Measurements from ENCODE around the gene GTPBP1.

The GTPBP1 gene

GRCh38 chr22:38734421-38735100 lies 28.8 kb downstream of the GTPBP1 start:
- no peak overlapping the region for H4K5ac ChIP-seq (ENCODE audit: low read length)
- H3K4me2 ChIP-seq (ENCODE audit: low read length): no peak overlapping the region
- no peak overlapping the region for H2BK15ac ChIP-seq (replicated peaks; ENCODE audit: low read depth)
- no peak overlapping the region for H3K9ac ChIP-seq (ENCODE audit: low read length)
- WGBS (ENCODE audit: extremely low coverage, insufficient coverage, low lambda C conversion rate): no CpG with 5 or more reads among the region's 13 CpGs
- H3K23ac ChIP-seq (ENCODE audit: low read length): no peak overlapping the region
- no peak overlapping the region for H3K56ac ChIP-seq (ENCODE audit: low read length)
- H3K79me1 ChIP-seq (ENCODE audit: low read length): no peaks in the 10 kb centered on the region
- no peaks in the 10 kb centered on the region for H3K27me3 ChIP-seq (ENCODE audit: insufficient read depth, low read length, poor library complexity)
- no peak for DNase-seq
- no peak overlapping the region for H3K27ac ChIP-seq (ENCODE audit: low read depth, low read length)
- H3K4me3 ChIP-seq (ENCODE audit: low read length): no peak overlapping the region
- H3K79me2 ChIP-seq (ENCODE audit: control insufficient read depth, insufficient read depth, low read length): no peaks in the 10 kb centered on the region
- no peak overlapping the region for H2BK120ac ChIP-seq (ENCODE audit: low read depth, low read length)
- no peaks in the 10 kb centered on the region for H3K4me1 ChIP-seq (ENCODE audit: control insufficient read depth, low read depth, low read length)
- H4K8ac ChIP-seq (ENCODE audit: low read depth, low read length): no peak overlapping the region
- H3K4ac ChIP-seq (ENCODE audit: low read depth, low read length): no peak overlapping the region
- no peak overlapping the region for H2BK5ac ChIP-seq (ENCODE audit: low read length)
- H3K18ac ChIP-seq (ENCODE audit: low read length): no peak overlapping the region
- no peak overlapping the region for H2AK5ac ChIP-seq (ENCODE audit: low read length)
- H3K36me3 ChIP-seq (ENCODE audit: control insufficient read depth, insufficient read depth, low read length): peaks cover 18% of the 10 kb centered on the region

- Histone ChIP-seq H3K36me3 (ENCODE audit: control insufficient read depth, insufficient read depth, low read length) (peaks cover 18% of the 10 kb centered on the region), H3K4me2 (ENCODE audit: low read length) (no peak overlapping the region), H3K56ac (ENCODE audit: low read length) (no peak overlapping the region), H2BK5ac (ENCODE audit: low read length) (no peak overlapping the region), H3K23ac (ENCODE audit: low read length) (no peak overlapping the region), H4K5ac (ENCODE audit: low read length) (no peak overlapping the region), H3K4me1 (ENCODE audit: control insufficient read depth, low read depth, low read length) (no peaks in the 10 kb centered on the region), H2AK5ac (ENCODE audit: low read length) (no peak overlapping the region), H2BK120ac (ENCODE audit: low read depth, low read length) (no peak overlapping the region), H3K27me3 (ENCODE audit: insufficient read depth, low read length, poor library complexity) (no peaks in the 10 kb centered on the region), H3K9ac (ENCODE audit: low read length) (no peak overlapping the region), H3K4ac (ENCODE audit: low read depth, low read length) (no peak overlapping the region), H3K79me1 (ENCODE audit: low read length) (no peaks in the 10 kb centered on the region), H3K4me3 (ENCODE audit: low read length) (no peak overlapping the region), H4K8ac (ENCODE audit: low read depth, low read length) (no peak overlapping the region), H3K79me2 (ENCODE audit: control insufficient read depth, insufficient read depth, low read length) (no peaks in the 10 kb centered on the region), H2BK15ac (replicated peaks; ENCODE audit: low read depth) (no peak overlapping the region), H3K27ac (ENCODE audit: low read depth, low read length) (no peak overlapping the region), H3K18ac (ENCODE audit: low read length) (no peak overlapping the region)
- WGBS (ENCODE audit: extremely low coverage, insufficient coverage, low lambda C conversion rate): no CpG with 5 or more reads among the region's 7 CpGs
- DNase-seq: no peak
Measured at GRCh38 chr22:38735126-38735464, 29.4 kb downstream of the GTPBP1 start.

- no peak overlapping the region for H3K23ac ChIP-seq (ENCODE audit: low read length)
- no peak overlapping the region for H3K9ac ChIP-seq (ENCODE audit: low read length)
- H2AK5ac ChIP-seq (ENCODE audit: low read length): no peak overlapping the region
- no peak for DNase-seq
- no peaks in the 10 kb centered on the region for H3K79me1 ChIP-seq (ENCODE audit: low read length)
- H2BK15ac ChIP-seq (replicated peaks; ENCODE audit: low read depth): no peak overlapping the region
- H3K18ac ChIP-seq (ENCODE audit: low read length): no peak overlapping the region
- no peak overlapping the region for H2BK120ac ChIP-seq (ENCODE audit: low read depth, low read length)
- no peak overlapping the region for H3K27ac ChIP-seq (ENCODE audit: low read depth, low read length)
- no peaks in the 10 kb centered on the region for H3K4me1 ChIP-seq (ENCODE audit: control insufficient read depth, low read depth, low read length)
- H3K27me3 ChIP-seq (ENCODE audit: insufficient read depth, low read length, poor library complexity): no peaks in the 10 kb centered on the region
- no peak overlapping the region for H2BK5ac ChIP-seq (ENCODE audit: low read length)
- H3K4ac ChIP-seq (ENCODE audit: low read depth, low read length): no peak overlapping the region
- no CpG with 5 or more reads among the region's 15 CpGs for WGBS (ENCODE audit: extremely low coverage, insufficient coverage, low lambda C conversion rate)
- H3K79me2 ChIP-seq (ENCODE audit: control insufficient read depth, insufficient read depth, low read length): no peaks in the 10 kb centered on the region
- H3K56ac ChIP-seq (ENCODE audit: low read length): no peak overlapping the region
- no peak overlapping the region for H3K4me2 ChIP-seq (ENCODE audit: low read length)
- H3K4me3 ChIP-seq (ENCODE audit: low read length): no peak overlapping the region
- no peak overlapping the region for H4K8ac ChIP-seq (ENCODE audit: low read depth, low read length)
- peaks cover 16% of the 10 kb centered on the region for H3K36me3 ChIP-seq (ENCODE audit: control insufficient read depth, insufficient read depth, low read length)
- no peak overlapping the region for H4K5ac ChIP-seq (ENCODE audit: low read length)
Measured at GRCh38 chr22:38735465-38736256, 29.9 kb downstream of the GTPBP1 start.

GRCh38 chr22:38736257-38736570 lies 30.5 kb downstream of the GTPBP1 start:
- H3K4ac ChIP-seq (ENCODE audit: low read depth, low read length): no peak overlapping the region
- H3K27me3 ChIP-seq (ENCODE audit: insufficient read depth, low read length, poor library complexity): no peaks in the 10 kb centered on the region
- H3K23ac ChIP-seq (ENCODE audit: low read length): no peak overlapping the region
- no peak overlapping the region for H3K18ac ChIP-seq (ENCODE audit: low read length)
- H2BK120ac ChIP-seq (ENCODE audit: low read depth, low read length): no peak overlapping the region
- no peaks in the 10 kb centered on the region for H3K79me1 ChIP-seq (ENCODE audit: low read length)
- H4K8ac ChIP-seq (ENCODE audit: low read depth, low read length): no peak overlapping the region
- H3K4me3 ChIP-seq (ENCODE audit: low read length): no peak overlapping the region
- no peaks in the 10 kb centered on the region for H3K79me2 ChIP-seq (ENCODE audit: control insufficient read depth, insufficient read depth, low read length)
- DNase-seq: no peak
- H4K5ac ChIP-seq (ENCODE audit: low read length): no peak overlapping the region
- H3K56ac ChIP-seq (ENCODE audit: low read length): no peak overlapping the region
- H3K4me2 ChIP-seq (ENCODE audit: low read length): no peak overlapping the region
- H2BK15ac ChIP-seq (replicated peaks; ENCODE audit: low read depth): no peak overlapping the region
- no peak overlapping the region for H3K27ac ChIP-seq (ENCODE audit: low read depth, low read length)
- H3K9ac ChIP-seq (ENCODE audit: low read length): no peak overlapping the region
- no peaks in the 10 kb centered on the region for H3K4me1 ChIP-seq (ENCODE audit: control insufficient read depth, low read depth, low read length)
- peaks cover 16% of the 10 kb centered on the region for H3K36me3 ChIP-seq (ENCODE audit: control insufficient read depth, insufficient read depth, low read length)
- H2BK5ac ChIP-seq (ENCODE audit: low read length): no peak overlapping the region
- WGBS (ENCODE audit: extremely low coverage, insufficient coverage, low lambda C conversion rate): no CpG with 5 or more reads among the region's 7 CpGs
- no peak overlapping the region for H2AK5ac ChIP-seq (ENCODE audit: low read length)

- H3K4me3 ChIP-seq (ENCODE audit: low read length): no peak overlapping the region
- H2AK5ac ChIP-seq (ENCODE audit: low read length): no peak overlapping the region
- H3K27me3 ChIP-seq (ENCODE audit: insufficient read depth, low read length, poor library complexity): no peaks in the 10 kb centered on the region
- H2BK15ac ChIP-seq (replicated peaks; ENCODE audit: low read depth): no peak overlapping the region
- no peaks in the 10 kb centered on the region for H3K79me1 ChIP-seq (ENCODE audit: low read length)
- H3K79me2 ChIP-seq (ENCODE audit: control insufficient read depth, insufficient read depth, low read length): no peaks in the 10 kb centered on the region
- DNase-seq: no peak
- no peak overlapping the region for H4K8ac ChIP-seq (ENCODE audit: low read depth, low read length)
- no peak overlapping the region for H3K4ac ChIP-seq (ENCODE audit: low read depth, low read length)
- H4K5ac ChIP-seq (ENCODE audit: low read length): no peak overlapping the region
- H3K56ac ChIP-seq (ENCODE audit: low read length): no peak overlapping the region
- no peak overlapping the region for H3K23ac ChIP-seq (ENCODE audit: low read length)
- no peak overlapping the region for H3K4me2 ChIP-seq (ENCODE audit: low read length)
- H3K18ac ChIP-seq (ENCODE audit: low read length): no peak overlapping the region
- peaks cover 14% of the 10 kb centered on the region for H3K36me3 ChIP-seq (ENCODE audit: control insufficient read depth, insufficient read depth, low read length)
- H3K27ac ChIP-seq (ENCODE audit: low read depth, low read length): no peak overlapping the region
- H3K9ac ChIP-seq (ENCODE audit: low read length): no peak overlapping the region
- H3K4me1 ChIP-seq (ENCODE audit: control insufficient read depth, low read depth, low read length): no peaks in the 10 kb centered on the region
- WGBS (ENCODE audit: extremely low coverage, insufficient coverage, low lambda C conversion rate): no CpG with 5 or more reads among the region's 21 CpGs
- H2BK120ac ChIP-seq (ENCODE audit: low read depth, low read length): no peak overlapping the region
- H2BK5ac ChIP-seq (ENCODE audit: low read length): no peak overlapping the region
Measured at GRCh38 chr22:38737302-38738060, 31.7 kb downstream of the GTPBP1 start.

Measured in mesendoderm (in vitro differentiated cells).